ENCODE results near the gene METTL4. TPM values are rescaled to one million over a fixed set of nuclear protein-coding genes. Genes with fewer than 3 reads are reported as not detected.

METTL4 gene
- total and polyA plus RNA-seq, 9 donors, result 4.8 to 16.0 (median 8.5) TPM

DNA sequence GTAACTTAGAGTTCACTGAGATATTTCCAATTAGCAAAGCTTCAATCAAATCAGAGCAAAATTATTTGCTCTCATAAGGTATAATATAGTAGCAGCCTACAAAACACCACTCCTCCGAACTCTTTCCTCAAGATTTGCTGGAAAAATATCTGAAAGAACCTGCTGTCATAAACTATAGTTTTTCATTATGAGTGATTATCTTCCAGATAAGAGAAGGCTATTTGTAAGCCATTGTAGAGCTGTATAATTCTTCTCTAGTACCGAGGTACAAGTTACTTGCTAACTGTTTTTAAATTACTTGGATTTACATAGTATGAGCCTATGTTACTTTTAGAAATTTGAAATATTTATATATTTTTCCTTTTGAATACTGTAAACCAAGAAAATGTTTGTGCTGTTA lies 2.1 kb upstream of the METTL4 start:
- intact Hi-C loops (cut with DNase I), result loop anchor here in 1 of 4 donors (10.0 kb wide), 1 partner anchor 81 kb away; the partner anchor contains the start of gene SMCHD1
- H3K27me3 ChIP-seq, result no peaks in the 10 kb centered on the region
- no peaks in the 10 kb centered on the region for H3K36me3 ChIP-seq
- H3K4me1 ChIP-seq (ENCODE audit: insufficient read depth), result peaks cover 5% of the 10 kb centered on the region
- WGBS, 3 donors, result 42 to 58% (median 49%) methylated on average over 2 of the region's 2 CpGs
- no peaks in the 10 kb centered on the region for H3K9me3 ChIP-seq
- H3K27ac ChIP-seq, result no peak overlapping the region
- no peak for DNase-seq
- TF ChIP-seq EP300 (IDR thresholded peaks at IDR 0.05) (no peak), POLR2A (IDR thresholded peaks at IDR 0.05) (no peak)
- TF ChIP-seq, protein P1, sequence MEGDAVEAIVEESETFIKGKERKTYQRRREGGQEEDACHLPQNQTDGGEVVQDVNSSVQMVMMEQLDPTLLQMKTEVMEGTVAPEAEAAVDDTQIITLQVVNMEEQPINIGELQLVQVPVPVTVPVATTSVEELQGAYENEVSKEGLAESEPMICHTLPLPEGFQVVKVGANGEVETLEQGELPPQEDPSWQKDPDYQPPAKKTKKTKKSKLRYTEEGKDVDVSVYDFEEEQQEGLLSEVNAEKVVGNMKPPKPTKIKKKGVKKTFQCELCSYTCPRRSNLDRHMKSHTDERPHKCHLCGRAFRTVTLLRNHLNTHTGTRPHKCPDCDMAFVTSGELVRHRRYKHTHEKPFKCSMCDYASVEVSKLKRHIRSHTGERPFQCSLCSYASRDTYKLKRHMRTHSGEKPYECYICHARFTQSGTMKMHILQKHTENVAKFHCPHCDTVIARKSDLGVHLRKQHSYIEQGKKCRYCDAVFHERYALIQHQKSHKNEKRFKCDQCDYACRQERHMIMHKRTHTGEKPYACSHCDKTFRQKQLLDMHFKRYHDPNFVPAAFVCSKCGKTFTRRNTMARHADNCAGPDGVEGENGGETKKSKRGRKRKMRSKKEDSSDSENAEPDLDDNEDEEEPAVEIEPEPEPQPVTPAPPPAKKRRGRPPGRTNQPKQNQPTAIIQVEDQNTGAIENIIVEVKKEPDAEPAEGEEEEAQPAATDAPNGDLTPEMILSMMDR (IDR thresholded peaks at IDR 0.05), result no peak
- H3K4me3 ChIP-seq, result no peak overlapping the region

DNA sequence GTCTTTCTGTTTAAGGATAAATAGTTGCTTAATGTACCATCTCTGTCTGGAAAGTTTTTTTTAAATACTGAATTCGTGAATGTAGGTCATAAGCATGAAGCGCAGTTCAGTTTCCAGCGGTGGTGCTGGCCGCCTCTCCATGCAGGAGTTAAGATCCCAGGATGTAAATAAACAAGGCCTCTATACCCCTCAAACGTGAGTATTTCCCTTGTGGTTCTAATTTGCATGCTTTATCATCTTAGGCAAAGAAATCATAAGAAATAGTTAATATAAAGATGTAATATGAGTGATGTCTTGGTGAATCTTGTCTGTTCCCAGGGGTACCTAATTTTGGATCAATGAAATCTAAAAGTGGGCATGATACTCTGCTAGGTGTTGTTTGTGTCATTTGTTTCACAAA lies 1.6 kb upstream of the METTL4 start:
- 22 to 28% (median 27%) methylated on average over 5 of the region's 5 CpGs for WGBS, 3 donors
- H3K4me3 ChIP-seq, result no peak overlapping the region
- no peak for DNase-seq
- H3K36me3 ChIP-seq, result no peaks in the 10 kb centered on the region
- H3K9me3 ChIP-seq, result no peaks in the 10 kb centered on the region
- H3K4me1 ChIP-seq (ENCODE audit: insufficient read depth), result peaks cover 5% of the 10 kb centered on the region
- no peak overlapping the region for H3K27ac ChIP-seq
- no peaks in the 10 kb centered on the region for H3K27me3 ChIP-seq
- no peak for TF ChIP-seq EP300 (IDR thresholded peaks at IDR 0.05)
- intact Hi-C loops (cut with DNase I), result loop anchor here in 1 of 4 donors (10.0 kb wide), 1 partner anchor 82 kb away; the partner anchor contains the start of gene SMCHD1

DNA sequence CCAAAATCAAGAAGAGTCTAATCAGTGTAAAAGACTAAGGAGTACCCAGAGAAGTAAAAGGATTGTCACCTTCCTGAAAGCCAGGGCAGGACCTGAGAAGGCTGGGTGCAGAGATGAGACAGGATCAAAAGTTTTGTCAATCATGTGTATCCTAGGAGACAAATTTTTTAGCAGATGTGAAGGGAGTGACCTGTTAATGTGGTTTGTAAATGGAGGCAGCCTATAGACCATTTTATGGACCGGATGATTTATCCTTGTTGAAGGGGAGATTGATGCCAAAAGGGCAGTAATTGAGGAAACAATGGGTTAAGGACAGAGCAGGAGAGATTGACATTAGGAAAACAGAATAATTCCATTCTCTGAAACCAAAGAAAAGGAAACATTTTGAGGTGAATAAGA lies 865 bp upstream of the METTL4 start:
- TF ChIP-seq, protein P1 (IDR thresholded peaks at IDR 0.05), result no peak
- TF ChIP-seq EP300 (IDR thresholded peaks at IDR 0.05), result no peak
- no peak for TF ChIP-seq POLR2A (IDR thresholded peaks at IDR 0.05)
- Histone ChIP-seq H3K36me3 (no peaks in the 10 kb centered on the region), H3K4me3 (no peak overlapping the region), H3K4me1 (ENCODE audit: insufficient read depth) (peaks cover 5% of the 10 kb centered on the region), H3K27me3 (no peaks in the 10 kb centered on the region), H3K9me3 (no peaks in the 10 kb centered on the region), H3K27ac (no peak overlapping the region)
- intact Hi-C loops (cut with DNase I), result loop anchor here in 1 of 4 donors (10.0 kb wide), 1 partner anchor 83 kb away; the partner anchor contains the start of gene SMCHD1
- DNase-seq, result no peak
- WGBS, 3 donors, result 0 to 5% (median 3%) methylated on average over 1 of the region's 1 CpG

DNA sequence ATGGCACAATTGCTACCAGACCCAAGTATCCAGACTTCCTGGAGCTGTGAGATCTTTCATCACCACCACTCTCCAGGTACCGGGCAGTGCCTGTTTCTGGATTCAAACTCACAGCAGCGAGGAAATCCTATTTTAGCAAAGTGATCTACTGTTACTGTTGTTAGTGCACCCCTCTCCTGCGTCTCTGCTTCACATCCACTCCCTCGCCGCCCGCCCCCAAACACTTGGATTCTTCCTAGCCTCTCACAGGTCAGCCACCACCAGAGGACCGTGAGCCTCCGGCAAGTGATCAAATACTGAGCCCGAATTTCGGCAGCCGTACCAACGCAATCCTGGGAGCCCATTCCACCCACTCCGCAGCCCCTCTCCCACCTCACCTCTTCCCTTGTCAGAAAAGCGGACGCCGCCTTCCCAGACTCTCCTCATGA lies 519 bp downstream of the METTL4 start:
- peak; percentile 60 to 80 (median 71) for DNase-seq
- peaks cover 5% of the 10 kb centered on the region for H3K4me1 ChIP-seq (ENCODE audit: insufficient read depth)
- no peaks in the 10 kb centered on the region for H3K36me3 ChIP-seq
- H3K27me3 ChIP-seq, result no peaks in the 10 kb centered on the region
- peak overlapping the region; percentile 82 to 95 for H3K27ac ChIP-seq
- H3K4me3 ChIP-seq, result peak overlapping the region; percentile 75
- TF ChIP-seq, protein P1 (IDR thresholded peaks at IDR 0.05), result no peak
- TF ChIP-seq POLR2A (IDR thresholded peaks at IDR 0.05) (no peak), EP300 (IDR thresholded peaks at IDR 0.05) (no peak)
- intact Hi-C loops (cut with DNase I), result loop anchor here in 1 of 4 donors (10.0 kb wide), 1 partner anchor 84 kb away; the partner anchor contains the start of gene SMCHD1
- no peaks in the 10 kb centered on the region for H3K9me3 ChIP-seq
- WGBS, 3 donors, result 0% methylated on average over 16 of the region's 16 CpGs
